Coronary artery (tissue), 2 donors: Measurements from ENCODE around the gene CDH4.

Experiments
- DNase-seq: peaks from one replicate; pipeline ENCODE4 v3.0.0-alpha.2; 2017; ENCODE audit warnings: low spot score
- H3K27ac ChIP-seq, 2 donors: fragments of 200-600 bp; sonication (generic); one replicate each; pipeline ENCODE4 v1.5.1; 2016 to 2019
- H3K4me3 ChIP-seq: fragments of 200-600 bp; sonication (generic); 2 replicates; pipeline ENCODE4 v1.5.1; 2016; ENCODE audit warnings: mild to moderate bottlenecking, moderate library complexity
- CTCF ChIP-seq: fragments of 200-600 bp; sonication (generic); IDR thresholded peaks from one replicate; pipeline ENCODE4 v1.5.1; 2019; ENCODE audit warnings: antibody characterized with exemption

The CDH4 gene

GRCh38 chr20:61695741-61696140 is 443.7 kb downstream of the CDH4 start:
- Histone ChIP-seq H3K4me3 (no peak overlapping the region), H3K27ac (no peak overlapping the region)
- no peak for DNase-seq
- no peak for TF ChIP-seq CTCF

- Histone ChIP-seq H3K27ac (no peak overlapping the region), H3K4me3 (no peak overlapping the region)
- DNase-seq = no peak
- no peak for TF ChIP-seq CTCF
These were observed 444.2 kb downstream of the CDH4 start for GRCh38 chr20:61696181-61696735.

GRCh38 chr20:61697666-61698597 is 445.9 kb downstream of the CDH4 start:
- DNase-seq = no peak
- Histone ChIP-seq H3K4me3 (no peak overlapping the region), H3K27ac (no peak overlapping the region)
- no peak for TF ChIP-seq CTCF

- TF ChIP-seq CTCF = no peak
- no peak overlapping the region for H3K27ac ChIP-seq
- no peak for DNase-seq
These were observed 446.8 kb downstream of the CDH4 start for GRCh38 chr20:61698598-61699494.

GRCh38 chr20:61699495-61700374 is 447.7 kb downstream of the CDH4 start:
- Histone ChIP-seq H3K27ac (no peak overlapping the region), H3K4me3 (no peak overlapping the region)
- DNase-seq = no peak
- no peak for TF ChIP-seq CTCF

More at GRCh38 chr20:61698598-61699494, 446.8 kb downstream of the CDH4 start:
- H3K4me3 ChIP-seq = no peak overlapping the region

- TF ChIP-seq CTCF = no peak
- no peak for DNase-seq
- no peak overlapping the region for H3K27ac ChIP-seq
These were observed 448.6 kb downstream of the CDH4 start for GRCh38 chr20:61700595-61701140.

More at GRCh38 chr20:61700595-61701140, 448.6 kb downstream of the CDH4 start:
- no peak overlapping the region for H3K4me3 ChIP-seq
